ENCODE data around the gene AADACL4. TPM values are rescaled to one million over a fixed set of nuclear protein-coding genes. Genes with fewer than 3 reads are reported as not detected.
A peak's percentile ranks its signal among the peaks of the same experiment; 100 is the strongest.
"Not testable (repeated sequence)": the region's sequence is repeated elsewhere in the genome, so short reads cannot be mapped to it uniquely, and the experiment has no call there.

Gene AADACL4
- total and polyA plus RNA-seq, 9 of the 15 experiments (the other 6 are each of a cell fraction or from before 2014, with no cell fraction given) = not detected

DNA sequence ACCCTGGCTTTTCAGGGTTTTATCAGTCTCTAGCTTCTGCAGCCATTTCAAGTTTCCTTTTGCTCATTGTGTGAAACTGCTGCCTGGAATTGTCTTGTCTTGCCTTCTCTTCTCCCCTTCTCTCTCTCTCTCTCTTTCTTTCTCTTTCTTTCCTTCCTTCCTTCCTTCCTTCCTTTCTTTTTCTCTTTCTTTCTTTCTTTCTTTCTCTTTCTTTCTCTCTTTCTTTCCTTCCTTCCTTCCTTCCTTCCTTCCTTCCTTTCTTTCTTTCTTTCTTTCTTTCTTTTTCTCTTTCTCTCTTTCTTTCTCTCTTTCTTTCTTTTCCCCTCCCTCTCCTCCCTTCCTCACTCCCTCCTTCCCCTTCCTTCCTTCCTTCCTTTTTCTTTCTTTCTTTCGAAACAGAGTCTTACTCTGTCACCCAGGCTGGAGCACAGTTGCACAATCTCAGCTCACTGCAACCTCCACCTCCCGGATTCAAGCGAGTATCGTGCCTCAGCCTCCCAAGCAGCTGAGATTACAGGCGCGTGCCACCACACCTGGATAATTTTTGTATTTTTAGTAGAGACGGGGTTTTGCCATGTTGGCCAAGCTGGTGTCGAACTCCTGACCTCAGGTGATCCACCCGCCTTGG lies 14.1 kb downstream of the AADACL4 start (continued):
- TF ChIP-seq, protein P1, sequence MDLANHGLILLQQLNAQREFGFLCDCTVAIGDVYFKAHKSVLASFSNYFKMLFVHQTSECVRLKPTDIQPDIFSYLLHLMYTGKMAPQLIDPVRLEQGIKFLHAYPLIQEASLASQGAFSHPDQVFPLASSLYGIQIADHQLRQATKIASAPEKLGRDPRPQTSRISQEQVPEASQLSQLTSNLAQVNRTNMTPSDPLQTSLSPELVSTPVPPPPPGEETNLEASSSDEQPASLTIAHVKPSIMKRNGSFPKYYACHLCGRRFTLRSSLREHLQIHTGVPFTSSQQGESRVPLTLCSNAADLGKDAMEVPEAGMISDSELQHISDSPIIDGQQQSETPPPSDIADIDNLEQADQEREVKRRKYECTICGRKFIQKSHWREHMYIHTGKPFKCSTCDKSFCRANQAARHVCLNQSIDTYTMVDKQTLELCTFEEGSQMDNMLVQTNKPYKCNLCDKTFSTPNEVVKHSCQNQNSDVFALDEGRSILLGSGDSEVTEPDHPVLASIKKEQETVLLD (IDR thresholded peaks at IDR 0.05) = peak; percentile 92
- TF ChIP-seq FOXK2 (conservative IDR thresholded peaks at IDR 0.05 in 1 of 2, IDR thresholded peaks at IDR 0.05 in 1 of 2; ENCODE audit: low read depth in 2 of 2) = peak in 1 of 2 experiments; percentile 38; a peak in 2 of 4 replicates
- peak; percentile 86 for TF ChIP-seq NBN (IDR thresholded peaks at IDR 0.05; ENCODE audit: low read depth)
- TF ChIP-seq RBFOX2 (IDR thresholded peaks at IDR 0.05; ENCODE audit: low read depth, low read length) = 0 out of 2 replicates have a peak, but pooled peaks have one; percentile 30
- TF ChIP-seq, protein P2, sequence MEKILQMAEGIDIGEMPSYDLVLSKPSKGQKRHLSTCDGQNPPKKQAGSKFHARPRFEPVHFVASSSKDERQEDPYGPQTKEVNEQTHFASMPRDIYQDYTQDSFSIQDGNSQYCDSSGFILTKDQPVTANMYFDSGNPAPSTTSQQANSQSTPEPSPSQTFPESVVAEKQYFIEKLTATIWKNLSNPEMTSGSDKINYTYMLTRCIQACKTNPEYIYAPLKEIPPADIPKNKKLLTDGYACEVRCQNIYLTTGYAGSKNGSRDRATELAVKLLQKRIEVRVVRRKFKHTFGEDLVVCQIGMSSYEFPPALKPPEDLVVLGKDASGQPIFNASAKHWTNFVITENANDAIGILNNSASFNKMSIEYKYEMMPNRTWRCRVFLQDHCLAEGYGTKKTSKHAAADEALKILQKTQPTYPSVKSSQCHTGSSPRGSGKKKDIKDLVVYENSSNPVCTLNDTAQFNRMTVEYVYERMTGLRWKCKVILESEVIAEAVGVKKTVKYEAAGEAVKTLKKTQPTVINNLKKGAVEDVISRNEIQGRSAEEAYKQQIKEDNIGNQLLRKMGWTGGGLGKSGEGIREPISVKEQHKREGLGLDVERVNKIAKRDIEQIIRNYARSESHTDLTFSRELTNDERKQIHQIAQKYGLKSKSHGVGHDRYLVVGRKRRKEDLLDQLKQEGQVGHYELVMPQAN (IDR thresholded peaks at IDR 0.05; ENCODE audit: borderline replicate concordance) = peak; percentile 75
- TF ChIP-seq PHB2 (IDR thresholded peaks at IDR 0.05; ENCODE audit: low read depth) = peak; percentile 84
- peak; percentile 75 for TF ChIP-seq SNIP1 (IDR thresholded peaks at IDR 0.05; ENCODE audit: low read depth)
- TF ChIP-seq NRF1 (conservative IDR thresholded peaks at IDR 0.05 in 1 of 2, IDR thresholded peaks at IDR 0.05 in 1 of 2) = 0 out of 4 replicates have a peak, but pooled peaks of 1 of the 2 experiments have one; percentile 0
- TF ChIP-seq KDM1A (IDR thresholded peaks at IDR 0.05) = peak; percentile 48 to 61; a peak in 2 of 4 replicates
- TF ChIP-seq LEF1 (IDR thresholded peaks at IDR 0.05) = peak; percentile 15; the same call in 1 of the 2 replicates
- TF ChIP-seq THRB (CRISPR knock-in tag; conservative IDR thresholded peaks at IDR 0.05) = peak; percentile 97
- TF ChIP-seq HDAC1 (IDR thresholded peaks at IDR 0.05) = peak; percentile 33 to 78; a peak in 3 of 4 replicates
- peak in 1 of 2 experiments; percentile 92; a peak in 3 of 4 replicates for TF ChIP-seq CSDE1 (IDR thresholded peaks at IDR 0.05)
- TF ChIP-seq ZEB2 (IDR thresholded peaks at IDR 0.05) = peak; percentile 25; the same call in 1 of the 2 replicates
- peak in 1 of 2 experiments; percentile 94; a peak in 3 of 4 replicates for TF ChIP-seq MCM7 (IDR thresholded peaks at IDR 0.05)
- TF ChIP-seq TOE1 (IDR thresholded peaks at IDR 0.05; ENCODE audit: borderline replicate concordance) = peak; percentile 65; the same call in 1 of the 2 replicates
- TF ChIP-seq TOE1 (CRISPR knock-in tag; IDR thresholded peaks at IDR 0.05; ENCODE audit: borderline replicate concordance, low read depth) = not testable (repeated sequence)
- TF ChIP-seq LARP7 (IDR thresholded peaks at IDR 0.05) = peak; percentile 99
- TF ChIP-seq, protein P3, sequence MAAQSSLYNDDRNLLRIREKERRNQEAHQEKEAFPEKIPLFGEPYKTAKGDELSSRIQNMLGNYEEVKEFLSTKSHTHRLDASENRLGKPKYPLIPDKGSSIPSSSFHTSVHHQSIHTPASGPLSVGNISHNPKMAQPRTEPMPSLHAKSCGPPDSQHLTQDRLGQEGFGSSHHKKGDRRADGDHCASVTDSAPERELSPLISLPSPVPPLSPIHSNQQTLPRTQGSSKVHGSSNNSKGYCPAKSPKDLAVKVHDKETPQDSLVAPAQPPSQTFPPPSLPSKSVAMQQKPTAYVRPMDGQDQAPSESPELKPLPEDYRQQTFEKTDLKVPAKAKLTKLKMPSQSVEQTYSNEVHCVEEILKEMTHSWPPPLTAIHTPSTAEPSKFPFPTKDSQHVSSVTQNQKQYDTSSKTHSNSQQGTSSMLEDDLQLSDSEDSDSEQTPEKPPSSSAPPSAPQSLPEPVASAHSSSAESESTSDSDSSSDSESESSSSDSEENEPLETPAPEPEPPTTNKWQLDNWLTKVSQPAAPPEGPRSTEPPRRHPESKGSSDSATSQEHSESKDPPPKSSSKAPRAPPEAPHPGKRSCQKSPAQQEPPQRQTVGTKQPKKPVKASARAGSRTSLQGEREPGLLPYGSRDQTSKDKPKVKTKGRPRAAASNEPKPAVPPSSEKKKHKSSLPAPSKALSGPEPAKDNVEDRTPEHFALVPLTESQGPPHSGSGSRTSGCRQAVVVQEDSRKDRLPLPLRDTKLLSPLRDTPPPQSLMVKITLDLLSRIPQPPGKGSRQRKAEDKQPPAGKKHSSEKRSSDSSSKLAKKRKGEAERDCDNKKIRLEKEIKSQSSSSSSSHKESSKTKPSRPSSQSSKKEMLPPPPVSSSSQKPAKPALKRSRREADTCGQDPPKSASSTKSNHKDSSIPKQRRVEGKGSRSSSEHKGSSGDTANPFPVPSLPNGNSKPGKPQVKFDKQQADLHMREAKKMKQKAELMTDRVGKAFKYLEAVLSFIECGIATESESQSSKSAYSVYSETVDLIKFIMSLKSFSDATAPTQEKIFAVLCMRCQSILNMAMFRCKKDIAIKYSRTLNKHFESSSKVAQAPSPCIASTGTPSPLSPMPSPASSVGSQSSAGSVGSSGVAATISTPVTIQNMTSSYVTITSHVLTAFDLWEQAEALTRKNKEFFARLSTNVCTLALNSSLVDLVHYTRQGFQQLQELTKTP (IDR thresholded peaks at IDR 0.05; ENCODE audit: low read depth in 1 of 2, partially characterized antibody in 2 of 2) = peak; percentile 54 to 58
- TF ChIP-seq NFRKB (IDR thresholded peaks at IDR 0.05; ENCODE audit: low read depth) = peak; percentile 71
- 0 out of 2 replicates have a peak, but pooled peaks have one; percentile 12 for TF ChIP-seq ZKSCAN8 (CRISPR knock-in tag; IDR thresholded peaks at IDR 0.05)

Data from K562 (cell line).